ENCODE measurements around the gene CCDC102A.

CCDC102A gene

DNA sequence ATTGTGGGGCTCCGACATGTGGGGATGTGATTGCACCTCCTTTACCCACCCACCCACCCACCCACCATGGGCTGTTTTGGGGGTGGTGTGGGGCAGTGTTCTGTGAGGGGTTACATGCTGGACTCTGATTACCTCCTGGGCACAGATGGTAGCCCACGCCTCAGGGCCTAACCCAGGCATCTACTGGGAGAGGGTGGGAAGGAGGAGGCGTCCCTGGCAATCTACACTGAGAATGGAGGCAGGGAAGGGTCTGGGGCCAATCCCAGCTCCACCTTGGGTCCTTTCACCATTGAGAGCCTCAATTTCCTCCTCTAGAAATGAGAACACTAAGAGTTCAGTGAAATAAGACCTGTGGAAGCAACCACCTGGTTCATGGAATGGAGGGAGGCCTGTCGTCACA lies 38.3 kb downstream of the CCDC102A start:
- no peak for DNase-seq

DNA sequence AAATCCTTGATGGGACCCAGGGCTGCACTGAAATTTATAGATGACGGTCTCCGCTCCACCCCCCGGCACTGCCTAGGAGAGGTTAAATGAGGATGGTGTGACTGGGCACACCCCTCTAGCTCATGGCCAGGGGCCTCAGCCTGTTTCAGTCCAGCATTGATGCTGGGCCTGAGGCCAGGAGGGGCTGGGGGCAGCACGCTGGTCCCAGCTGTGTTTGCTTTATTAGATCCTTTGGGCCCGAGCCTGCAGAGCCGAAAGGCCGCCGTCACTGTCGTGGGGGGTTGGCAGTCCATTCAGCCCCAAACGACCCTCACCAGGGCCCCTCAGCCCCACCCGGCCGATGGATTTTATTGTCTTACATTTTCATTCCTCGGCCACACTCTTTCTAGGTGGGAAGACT lies 39.2 kb downstream of the CCDC102A start:
- no peak for DNase-seq

DNA sequence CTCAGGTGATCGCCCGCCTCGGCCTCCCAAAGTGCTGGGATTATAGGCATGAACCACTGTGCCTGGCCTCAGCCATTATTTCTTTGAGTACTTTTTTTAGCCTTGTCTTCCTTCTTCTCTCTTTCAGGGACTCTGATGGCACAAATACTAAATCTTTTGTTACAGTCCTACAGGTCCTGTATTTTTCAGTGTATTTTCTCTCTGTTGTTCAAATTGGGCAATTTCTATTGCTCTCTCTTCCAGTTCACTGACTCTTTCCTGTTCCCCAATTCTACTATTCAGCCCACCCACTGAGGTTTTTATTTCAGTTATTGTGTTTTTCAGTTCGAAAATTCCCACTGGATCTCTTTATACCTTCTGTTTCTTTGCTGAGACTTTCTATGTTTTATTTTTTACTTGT lies 42.6 kb downstream of the CCDC102A start:
- no peak for DNase-seq

DNA sequence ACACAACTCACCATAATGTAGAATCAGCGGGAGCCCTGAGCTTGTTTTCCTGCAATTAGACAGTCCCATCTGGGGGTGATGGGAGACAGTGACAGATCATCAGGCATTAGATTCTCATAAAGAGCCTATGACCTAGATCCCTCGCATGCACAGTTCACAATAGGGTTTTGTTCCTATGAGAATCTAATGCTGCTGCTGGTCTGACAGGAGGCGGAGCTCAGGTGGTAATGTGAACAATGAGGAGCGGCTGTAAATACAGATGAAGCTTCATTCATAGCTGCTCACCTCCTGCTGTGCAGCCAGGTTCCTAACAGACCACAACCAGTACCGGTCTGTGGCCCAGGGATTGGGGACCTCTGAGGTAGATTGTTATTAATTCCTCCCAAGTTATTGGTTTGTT lies 47.1 kb downstream of the CCDC102A start:
- DNase-seq = no peak

DNA sequence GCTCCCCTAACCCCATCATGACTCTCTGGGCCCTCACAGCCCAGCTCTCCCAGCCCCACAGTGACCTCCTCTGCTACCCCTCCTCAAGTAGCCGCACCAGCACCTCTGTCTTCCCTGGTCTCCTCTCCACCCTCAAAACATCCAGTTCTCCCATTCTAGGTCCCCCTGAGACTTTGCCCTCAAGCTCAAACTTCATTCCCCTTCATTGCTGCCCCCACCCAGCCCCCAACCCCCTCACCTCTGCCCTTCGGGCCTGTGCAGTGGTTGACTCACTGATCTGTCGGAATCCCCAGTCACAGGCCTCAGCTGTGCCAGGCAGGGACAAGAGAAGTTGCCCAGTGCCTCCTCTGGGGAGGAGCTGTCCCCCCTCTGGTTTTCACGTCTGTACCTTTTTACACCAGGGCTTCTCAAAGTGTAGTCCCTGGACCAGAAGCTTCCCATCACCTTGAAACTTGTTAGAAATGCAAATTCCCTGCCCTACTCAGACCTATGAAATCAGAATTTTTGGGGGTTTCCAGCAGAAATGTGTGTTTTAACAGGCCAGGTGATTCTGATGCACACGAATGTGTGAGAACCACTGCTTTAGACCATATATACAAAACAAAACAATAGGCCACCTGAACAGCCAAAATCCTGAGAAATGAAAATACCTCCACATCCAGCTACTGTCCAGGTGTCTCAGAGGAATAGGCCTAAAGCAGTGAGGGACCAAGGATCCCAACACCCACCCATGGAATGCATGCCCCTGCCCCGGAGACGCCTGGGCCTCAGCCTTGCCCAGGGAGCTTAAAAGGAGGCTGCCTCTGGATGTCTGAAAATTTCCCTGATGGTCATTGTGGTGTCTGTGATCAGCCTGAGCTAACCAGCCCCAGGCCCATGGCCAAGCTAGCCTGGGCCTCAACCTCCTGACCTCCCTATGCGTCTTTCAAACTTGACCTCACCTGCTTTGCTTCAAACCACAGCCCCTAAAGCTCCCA lies 49.2 kb downstream of the CCDC102A start:
- DNase-seq = no peak

DNA sequence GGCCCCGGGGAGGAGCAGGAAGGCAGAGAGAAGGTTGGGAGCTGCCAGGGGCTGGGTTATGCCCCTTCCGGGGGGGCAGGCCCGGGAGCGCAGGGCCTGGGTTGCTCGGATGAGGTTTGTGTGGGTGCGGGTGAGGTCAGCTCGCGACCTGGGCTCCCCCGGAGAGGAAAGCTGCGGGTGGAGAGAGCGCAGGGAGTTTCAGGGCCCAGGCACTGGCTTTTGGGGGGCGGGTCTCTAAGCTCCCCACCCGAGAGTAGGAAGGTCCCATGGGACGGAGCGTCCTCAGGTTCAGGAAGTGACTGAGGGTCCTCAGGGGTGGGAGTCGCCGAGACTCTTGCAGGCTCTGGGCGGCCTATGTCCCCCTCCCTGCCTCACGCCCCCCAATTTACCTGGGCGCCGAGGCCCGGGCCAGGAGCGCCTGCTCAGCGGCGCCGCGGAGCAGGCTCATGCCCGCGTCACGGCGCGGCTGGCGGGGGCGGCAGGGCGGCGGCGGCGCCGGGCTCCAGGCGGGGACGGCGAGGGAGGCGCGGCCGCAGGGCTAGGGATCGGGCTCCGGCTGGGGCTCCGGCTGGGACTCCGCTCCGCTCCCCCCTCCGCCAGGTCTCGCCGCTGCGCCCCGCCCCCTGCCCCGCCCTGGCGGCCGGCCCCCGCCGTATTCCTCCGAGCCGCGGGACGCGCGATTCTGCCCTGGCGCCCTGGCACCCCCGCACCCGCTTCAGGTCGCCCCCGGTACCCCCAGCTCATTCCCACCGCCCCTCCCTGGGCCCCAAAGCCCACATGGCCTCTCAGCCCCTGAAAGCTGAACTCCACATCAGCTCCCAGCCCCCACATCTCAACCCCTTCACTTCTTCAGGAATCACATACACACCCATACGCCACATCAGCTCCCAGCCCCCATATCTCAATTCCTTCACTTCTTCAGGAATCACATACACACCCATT lies 50.2 kb downstream of the CCDC102A start, which contains the start of gene DOK4:
TSS of gene DOK4 (minus strand) at position 578 of the 942 bp plus-strand sequence. CDS start 6,986 bp downstream, outside the sequence.
- DNase-seq = peak; percentile 71

DNA sequence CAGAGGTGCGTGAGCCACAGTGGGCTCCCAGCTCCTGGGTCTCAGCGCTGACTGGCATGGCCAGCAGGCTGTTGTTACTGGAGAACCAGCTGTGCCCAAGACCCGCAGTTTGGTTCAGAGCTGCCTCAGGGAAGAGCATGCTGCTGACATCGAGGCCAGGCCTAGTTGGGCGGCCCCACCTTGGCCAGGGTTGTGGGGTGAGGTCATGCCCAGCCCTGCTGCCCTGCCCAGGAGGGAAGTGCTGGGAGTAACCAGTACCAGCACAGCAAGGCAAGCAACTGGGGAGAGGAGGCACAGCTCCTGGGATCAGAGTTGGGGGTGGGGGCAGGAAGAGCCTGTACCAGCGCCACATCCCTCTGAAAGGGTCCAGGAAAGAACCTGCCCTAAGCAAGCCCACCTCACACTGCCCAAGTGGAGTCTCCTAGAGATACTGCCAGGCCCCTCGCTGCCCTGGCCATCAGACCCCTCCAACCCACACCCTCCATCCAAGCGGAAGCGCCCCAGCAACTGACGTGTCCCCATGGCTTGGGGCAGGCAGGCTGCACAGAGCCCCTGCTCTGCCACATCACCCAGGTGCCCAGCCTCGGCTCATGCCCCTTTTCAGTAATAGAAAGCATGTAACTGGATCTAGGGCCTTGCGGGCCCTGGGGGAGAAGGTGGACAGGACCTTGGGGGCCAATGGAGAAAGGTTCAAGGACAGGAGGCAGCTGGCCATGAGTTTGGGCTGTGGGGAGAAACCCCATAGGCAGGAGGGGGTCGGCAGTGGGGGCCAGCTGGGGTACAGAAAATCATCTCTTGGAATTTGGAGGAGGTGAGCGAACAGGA lies 51.1 kb downstream of the CCDC102A start:
- no peak for DNase-seq

DNA sequence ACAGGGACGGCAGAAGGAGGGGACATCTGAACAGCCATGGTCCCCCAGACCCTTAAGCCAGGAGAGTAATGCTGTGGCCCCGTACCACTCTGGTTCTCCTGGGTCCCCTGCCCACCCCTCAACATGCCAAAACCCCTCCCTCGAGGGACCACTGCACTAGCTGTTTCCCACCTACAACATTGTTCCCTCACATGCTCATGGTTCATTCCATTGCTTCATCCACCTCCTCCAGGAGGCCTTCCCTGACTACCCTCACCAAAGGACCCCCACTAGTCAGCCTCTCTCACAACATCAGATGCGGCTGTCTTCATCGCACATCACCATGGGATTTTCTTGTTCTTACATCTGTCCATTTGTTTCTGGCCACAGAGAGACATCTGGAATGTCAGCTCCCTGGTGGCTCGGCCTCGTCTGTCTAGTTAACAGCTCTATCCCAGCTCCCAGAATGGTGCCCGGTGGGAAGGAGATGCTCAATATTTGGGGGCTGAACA lies 51.8 kb downstream of the CCDC102A start:
- DNase-seq = no peak

DNA sequence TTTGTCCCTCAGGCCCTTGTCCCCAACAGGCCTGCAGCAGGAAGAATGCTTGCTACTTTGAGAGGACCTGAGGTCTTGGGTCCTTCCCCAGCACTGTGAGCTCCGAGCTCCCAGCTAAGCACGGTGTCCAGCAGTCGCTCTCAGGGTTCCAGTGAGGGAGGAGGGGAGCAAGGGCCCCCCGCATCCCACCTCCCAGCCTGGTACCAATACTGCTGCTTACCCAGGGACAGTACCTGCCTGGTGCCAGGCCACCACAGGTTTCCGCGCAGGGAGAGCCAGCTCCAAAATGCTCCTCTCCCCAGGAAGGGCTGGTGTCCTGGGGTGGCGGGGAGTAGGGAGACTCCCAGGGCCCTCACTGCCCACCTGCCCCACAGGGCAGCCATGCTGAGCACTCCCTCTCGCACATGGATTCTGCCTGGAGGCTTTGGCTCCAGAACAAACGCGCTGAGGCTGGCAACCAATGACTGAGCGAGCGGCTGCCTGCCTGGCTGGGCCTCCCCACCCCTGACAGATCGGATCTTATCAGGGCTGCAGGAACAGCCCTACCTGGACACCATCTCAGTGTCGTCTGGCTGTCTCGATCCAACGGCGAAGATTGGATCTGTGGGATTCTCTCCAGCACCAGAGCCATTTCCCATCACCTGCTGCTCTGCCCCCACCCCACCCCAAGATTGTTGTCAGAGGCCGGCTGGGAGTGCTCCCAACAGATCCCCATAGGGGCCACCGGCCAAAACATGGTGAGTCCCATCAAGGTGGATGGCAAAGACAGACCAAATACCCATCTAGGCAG lies 52.5 kb downstream of the CCDC102A start:
- DNase-seq = no peak

DNA sequence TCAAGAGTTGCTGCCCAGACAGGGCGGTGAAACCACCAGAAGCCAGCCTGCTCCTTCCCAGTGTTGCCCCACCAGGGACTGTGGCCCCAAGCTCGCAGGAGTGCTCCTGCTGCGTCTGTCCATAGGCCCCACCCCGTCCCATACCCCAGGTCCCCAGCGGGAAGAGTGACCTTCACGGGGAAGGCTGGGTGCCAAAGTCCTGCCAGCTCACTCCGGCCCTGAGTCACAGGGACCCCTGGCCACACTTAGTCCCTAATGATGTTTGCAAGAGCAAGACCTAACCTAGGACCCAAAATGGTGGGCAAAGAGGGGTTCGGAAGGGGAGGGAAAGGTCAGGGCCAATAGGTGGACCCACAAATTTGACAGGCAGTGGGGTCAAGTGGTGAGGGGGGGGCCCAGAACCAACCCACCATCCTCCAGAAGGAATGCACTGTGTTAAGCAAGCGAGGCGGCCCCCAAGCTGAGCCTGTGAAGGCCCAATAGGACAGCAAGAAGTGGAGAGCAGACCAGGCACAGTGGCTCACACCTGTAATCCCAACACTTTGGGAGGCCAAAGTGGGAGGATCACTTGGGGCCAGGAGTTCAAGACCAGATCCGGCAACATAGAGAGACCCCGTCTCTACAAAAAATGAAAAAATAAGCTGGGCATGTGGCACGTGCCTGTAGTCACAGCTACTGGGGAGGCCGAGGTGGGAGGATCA lies 53.4 kb downstream of the CCDC102A start:
- DNase-seq = no peak

DNA sequence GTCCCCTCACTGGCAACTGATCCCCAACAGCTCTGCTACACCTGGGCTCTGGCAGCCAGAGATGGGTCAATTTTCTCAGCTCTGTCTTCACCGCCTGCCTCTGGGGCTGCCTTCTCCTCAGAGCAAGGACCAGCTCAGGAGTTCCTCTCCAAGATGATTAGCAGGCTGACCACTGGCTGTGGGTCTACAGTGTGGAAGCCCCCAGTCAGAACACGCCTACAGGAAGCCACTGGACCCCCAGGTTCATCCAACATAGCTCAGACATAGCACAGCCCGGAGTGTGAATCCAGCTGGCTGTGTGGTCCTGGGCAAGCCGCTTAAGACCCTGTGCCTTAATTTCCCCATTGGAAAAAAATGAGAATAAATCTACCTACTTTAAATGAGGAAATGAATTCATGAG lies 55.0 kb downstream of the CCDC102A start:
- no peak for DNase-seq

DNA sequence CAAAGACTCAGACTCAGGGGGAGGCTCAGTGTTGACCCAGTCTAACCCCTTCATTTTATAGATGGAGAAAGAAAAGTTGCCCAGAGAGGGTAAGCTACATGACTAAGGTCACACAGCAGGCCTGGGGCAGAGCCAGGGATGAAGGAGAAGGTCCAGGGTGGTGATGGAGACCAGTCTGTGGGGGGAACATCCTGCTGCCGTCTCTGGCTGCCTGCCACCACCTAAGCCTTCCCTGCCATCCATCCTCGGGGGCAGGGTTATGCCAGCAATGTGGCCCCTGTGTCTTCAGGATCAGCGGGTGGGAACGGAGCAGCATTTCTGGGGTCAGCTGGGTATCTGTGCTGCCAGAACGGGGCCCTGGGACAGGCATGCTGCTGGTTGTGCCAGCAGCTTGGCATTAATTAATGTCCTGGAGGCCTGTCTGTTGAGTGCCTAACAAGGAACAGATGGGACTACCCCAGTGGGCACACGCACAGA lies 55.6 kb downstream of the CCDC102A start:
- no peak for DNase-seq

DNA sequence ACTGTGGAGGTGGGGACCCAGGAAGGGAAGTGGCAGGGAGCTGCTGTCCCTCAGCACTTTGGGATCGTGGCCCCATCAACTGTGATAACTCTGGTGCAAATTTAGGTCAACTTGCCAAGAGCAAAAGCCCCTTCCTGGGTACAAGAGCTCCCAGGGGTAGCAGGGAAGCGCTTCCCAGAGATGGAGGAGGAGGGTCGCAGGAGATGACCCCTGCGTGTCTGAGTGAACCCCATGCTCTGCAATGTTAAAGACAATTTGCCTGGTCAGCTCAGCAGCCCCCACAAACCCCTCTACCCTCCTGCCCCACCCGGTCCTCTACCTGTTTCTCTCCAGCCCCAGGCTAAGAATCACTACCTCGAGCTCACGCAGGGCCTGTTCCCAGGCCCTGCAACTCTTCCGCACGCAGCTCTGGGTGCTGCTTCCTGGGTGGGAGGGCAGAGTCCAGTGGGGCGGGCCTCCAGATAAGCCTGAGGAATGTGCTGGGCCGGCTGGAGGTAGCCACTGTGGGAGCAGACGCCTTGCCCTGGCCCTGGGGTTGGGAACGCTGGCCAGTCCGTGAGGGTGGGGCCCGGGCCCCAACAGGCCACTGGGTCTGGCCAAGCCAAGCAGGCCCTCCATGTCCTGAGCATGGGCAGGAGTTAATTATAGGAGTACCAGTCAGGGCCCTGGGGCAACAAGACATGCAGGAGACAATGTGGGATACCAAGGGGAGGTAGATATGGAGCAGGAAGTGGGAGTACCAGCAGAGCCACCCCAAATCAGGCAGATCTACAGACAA lies 56.2 kb downstream of the CCDC102A start:
- DNase-seq = no peak

DNA sequence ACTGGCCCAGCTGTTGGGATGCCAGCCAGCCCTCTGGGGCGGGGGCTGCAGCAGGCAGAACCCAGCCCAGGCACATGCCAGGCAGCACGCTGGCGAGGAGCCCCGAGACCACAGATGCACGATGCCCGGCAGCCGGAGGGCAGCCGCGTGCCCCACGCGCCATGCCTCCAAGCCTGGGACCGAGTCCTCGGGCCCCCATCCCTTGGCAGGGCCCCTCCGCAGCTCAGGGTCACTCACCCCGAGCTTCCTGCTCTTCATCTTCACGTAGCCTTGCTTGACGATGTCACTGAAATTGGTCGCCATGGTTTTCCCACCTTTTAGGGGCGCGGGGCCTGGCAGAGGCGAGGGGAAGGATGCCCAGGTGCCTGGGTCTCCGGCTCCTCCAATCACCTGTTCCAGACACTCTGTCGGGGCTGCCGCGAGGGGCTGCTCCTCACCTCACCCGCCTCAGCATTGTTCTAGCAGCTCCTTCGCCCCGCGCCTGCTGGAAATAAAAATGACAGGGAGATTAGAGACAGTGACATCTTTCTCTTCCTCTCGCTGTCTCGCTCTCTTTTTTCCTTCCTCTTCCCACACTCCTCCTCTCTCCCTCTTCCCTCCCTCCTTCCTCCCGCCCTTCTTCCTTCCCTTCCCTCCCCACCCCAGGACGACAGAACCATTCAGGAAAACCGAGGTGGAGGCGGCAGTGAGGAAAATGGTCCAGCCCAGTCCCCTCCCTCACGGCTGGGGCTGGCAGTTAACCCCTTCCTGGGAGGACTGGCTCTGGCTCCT lies 57.0 kb downstream of the CCDC102A start:
- DNase-seq = peak; percentile 62

DNA sequence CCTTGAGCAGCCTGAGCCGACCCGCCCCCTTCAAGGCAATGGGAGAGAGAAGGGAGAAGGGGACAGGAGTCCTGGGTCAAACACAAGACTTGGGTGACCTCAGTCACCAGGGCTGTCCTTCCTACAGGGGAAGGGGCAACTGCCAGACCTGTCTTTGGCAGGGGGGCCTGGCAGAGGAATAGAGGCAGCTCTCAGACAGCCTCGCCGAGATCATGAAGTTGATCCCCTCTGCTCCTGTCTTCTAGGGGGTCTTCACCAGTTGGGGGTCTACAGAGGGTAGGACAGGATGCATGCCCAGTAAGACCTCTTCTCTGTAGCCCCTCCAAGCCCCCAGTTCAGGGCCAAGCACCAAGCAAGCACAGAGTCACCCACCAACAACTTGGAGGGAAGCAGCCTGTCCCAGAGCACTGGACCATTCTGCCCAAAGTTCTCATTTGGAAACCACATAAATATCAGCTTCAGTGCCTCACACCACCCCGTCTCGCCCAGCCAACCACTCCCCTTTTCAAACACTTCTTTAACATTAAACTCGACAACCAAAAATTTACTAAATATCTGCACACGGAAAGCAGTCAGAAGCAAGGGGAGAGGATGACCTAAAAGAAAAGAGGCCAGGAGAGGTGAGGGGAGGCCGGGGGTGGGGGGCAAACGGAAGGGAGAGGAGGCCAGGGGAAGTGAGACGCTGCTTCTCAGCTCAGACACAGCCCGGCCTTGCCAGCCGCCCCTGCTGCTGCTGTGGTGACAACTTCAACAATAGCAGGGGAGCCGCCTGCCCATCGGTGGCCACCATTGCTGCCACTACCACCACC lies 57.8 kb downstream of the CCDC102A start:
- no peak for DNase-seq

DNA sequence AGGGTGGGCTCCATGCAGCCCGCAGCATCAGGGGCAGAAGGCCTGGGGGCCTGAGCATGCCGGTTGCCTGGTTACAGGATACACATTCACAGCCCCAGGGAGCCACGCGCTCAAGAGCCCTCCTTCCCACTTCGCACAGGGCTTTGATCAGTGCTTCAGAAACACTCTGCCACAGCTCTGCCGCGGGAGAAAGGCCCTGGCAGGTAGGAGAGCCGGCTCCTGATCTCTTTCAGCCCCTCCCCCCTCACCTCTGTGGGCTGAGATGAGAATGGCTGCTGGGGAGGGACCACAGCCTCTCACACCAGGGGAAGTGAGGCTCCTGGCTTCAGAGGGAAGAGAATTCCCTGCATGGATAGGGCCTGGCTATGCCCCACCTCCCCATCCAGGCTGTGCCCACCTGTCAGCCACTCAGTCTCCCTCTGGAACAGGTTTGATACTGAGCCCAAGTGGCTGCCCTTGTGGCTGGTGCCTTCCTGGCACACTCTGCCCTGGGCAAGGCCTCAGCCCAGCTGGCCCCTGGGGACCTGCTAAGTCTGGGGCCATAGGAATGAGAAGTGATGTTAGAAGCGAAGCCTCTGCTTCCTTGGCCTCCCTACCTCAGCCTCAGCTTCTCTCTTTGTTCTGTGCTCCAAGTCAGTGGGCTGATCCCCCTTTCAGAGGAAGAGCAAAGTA lies 58.7 kb downstream of the CCDC102A start:
- DNase-seq = no peak

DNA sequence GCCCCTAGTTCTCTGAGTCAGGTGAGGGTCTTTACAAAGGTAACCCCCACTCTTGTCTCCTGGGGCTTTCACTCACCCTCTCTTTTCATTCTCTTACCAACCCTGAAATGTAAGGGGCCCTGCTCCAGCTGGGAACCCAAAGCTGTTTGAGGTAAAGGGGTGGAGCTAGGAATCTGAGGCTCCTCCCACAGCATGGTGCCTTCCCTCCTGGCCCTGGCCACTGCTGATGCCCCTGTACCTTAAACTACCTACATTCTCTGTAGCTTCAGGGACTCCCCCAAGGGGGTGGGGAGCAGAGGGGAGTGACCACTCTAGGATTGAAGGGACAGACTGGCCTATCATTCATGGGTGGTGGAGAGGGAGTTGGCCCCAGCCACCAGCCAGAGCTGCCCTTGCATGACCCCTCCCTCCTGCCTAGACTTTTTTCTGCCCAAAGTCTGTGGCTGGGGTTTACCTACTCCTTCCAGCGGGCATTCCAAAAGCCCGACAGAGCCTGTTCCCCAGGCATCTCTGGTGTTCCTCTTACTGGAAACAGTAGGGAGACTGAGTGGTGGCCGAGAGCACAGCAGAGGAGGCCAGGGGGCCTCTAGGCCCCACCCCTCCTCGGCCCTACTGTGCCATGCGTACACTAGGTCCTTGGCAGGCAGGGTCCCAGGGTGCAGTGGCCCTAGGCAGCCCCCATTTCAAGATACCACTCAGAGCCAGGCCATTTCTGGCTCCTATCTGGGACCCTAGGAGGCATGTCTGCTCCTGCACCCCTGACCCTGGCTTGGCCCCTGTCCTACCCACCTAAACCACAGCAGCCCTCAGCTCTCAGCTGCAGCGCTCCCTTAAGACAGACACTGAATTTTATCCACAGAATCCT lies 59.6 kb downstream of the CCDC102A start:
- no peak for DNase-seq
